Melanocyte of skin (primary cell): ENCODE measurements around the gene CX3CR1. TPM values are rescaled to one million over a fixed set of nuclear protein-coding genes. Genes with fewer than 3 reads are reported as not detected.

ENCODE experiments used
- total RNA-seq, 2 donors: library from RNA; depleted of rRNA; stranded (reverse); fragments of >200 nt; gene quantifications; 2 replicates each; pipeline ENCODE4 v1.2.3, GENCODE V29; 2012

Gene CX3CR1
- not detected for total RNA-seq

DNA sequence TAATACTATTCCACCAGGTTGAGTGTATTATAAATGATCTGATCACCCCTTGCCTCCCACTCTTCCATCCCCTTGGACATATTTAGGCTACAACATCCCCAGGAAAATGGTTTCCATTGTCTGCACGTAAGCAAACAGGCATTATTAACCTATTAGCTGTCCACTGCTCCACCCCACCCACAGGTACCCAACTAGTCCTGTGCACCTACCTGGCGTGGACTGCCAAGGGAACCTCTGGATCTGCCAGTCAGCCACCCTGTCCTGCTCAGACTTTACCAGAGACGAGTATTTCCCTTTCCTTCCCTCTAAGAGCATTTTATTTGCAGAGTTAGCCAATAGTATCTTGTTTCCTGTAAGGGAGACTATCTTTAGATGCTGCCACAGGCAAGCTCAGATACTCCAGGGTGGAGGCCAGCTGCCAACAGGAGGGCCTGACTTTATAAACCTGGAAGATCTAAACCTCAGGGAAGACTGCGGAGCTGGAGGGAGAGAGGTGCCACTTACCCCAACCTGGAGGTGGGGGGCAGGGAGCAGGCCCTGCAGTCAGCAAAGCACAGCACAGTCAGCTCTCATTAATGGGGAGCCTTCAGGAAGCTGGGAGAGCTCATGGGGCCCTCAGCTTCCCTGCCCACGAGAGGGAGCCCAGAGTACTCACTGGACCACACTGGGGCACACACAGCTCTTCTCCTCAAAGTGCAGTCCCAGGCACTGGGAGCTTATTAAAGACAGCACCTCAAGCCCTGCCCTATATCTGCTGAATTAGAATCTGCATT lies at the start of gene CX3CR1:
Gene CX3CR1 (minus strand): TSS at position 292 of the 773 bp plus-strand sequence. CDS start 13,527 bp downstream, outside the sequence.

GRCh38 chr3:39329493-39329892 lies 49.7 kb upstream of the CX3CR1 start, which contains the start of gene CCR8:
Gene CCR8 (plus strand): TSS chr3:39329709. CDS start chr3:39332332, 2,623 bp downstream.

Other genes starting within 250 kb of the CX3CR1 start
- gene SCN11A, start 228.1 kb downstream of the CX3CR1 start, total RNA-seq = not detected
- gene WDR48, start 228.0 kb downstream of the CX3CR1 start, total RNA-seq = 10 to 100 TPM; 23.3 to 27.2 TPM
- gene GORASP1, start 172.4 kb downstream of the CX3CR1 start, total RNA-seq = 10 to 100 TPM; 43.0 to 47.5 TPM
- gene TTC21A, start 172.4 kb downstream of the CX3CR1 start, total RNA-seq = 1 to 10 TPM; 1.7 to 4.5 TPM
- gene CSRNP1, start 126.4 kb downstream of the CX3CR1 start, total RNA-seq = 1 to 10 TPM; 3.1 to 4.7 TPM
- gene XIRP1, start 87.4 kb downstream of the CX3CR1 start, total RNA-seq = not detected
- not detected for gene CCR8, start 49.7 kb upstream of the CX3CR1 start, total RNA-seq
- gene SLC25A38, start 103.3 kb upstream of the CX3CR1 start, total RNA-seq = 10 to 100 TPM; 15.8 to 17.0 TPM
- gene RPSA, start 126.7 kb upstream of the CX3CR1 start, total RNA-seq = 100 to 1,000 TPM; 509 to 922 TPM
- gene MOBP, start 187.6 kb upstream of the CX3CR1 start, total RNA-seq = under 1 TPM in 1 of 2 donors, not detected in 1; under 0.01 TPM